CD4-positive, CD25-positive, alpha-beta regulatory T cell (primary cell): ENCODE data around the gene FERMT3. TPM values are rescaled to one million over a fixed set of nuclear protein-coding genes. Genes with fewer than 3 reads are reported as not detected.

Experiments used
- ATAC-seq, 2 donors: fragments of 150-1000 bp; cut with Tn5 transposase; one replicate each; pipeline ENCODE4 v1.10.0; 2021; ENCODE audit warnings: low read depth in 2 of 2, moderate number of reproducible peaks in 2 of 2, moderate library complexity in 1 of 2
- DNase-seq, 3 donors: peaks; one replicate each; pipeline versions ENCODE4 v3.0.0 to v3.0.0-alpha.2; 2012 to 2022; ENCODE audit warnings: mixed read lengths in 1 of 3
- H3K27ac ChIP-seq: one replicate; pipeline ENCODE4 v1.7.0; 2013; ENCODE audit warnings: mild to moderate bottlenecking, low read length; ENCODE audit not compliant: insufficient read depth, poor library complexity, severe bottlenecking
- H3K27me3 ChIP-seq: one replicate; pipeline ENCODE4 v1.7.0; 2013; ENCODE audit warnings: low read length; ENCODE audit not compliant: control insufficient read depth, insufficient read depth
- H3K36me3 ChIP-seq: one replicate; pipeline ENCODE4 v1.7.0; 2013; ENCODE audit warnings: mild to moderate bottlenecking, low read length, moderate library complexity; ENCODE audit not compliant: control insufficient read depth, insufficient read depth
- H3K4me1 ChIP-seq: 2 replicates; pipeline ENCODE4 v1.7.0; 2013; ENCODE audit warnings: mild to moderate bottlenecking, low read length; ENCODE audit not compliant: insufficient read depth, control insufficient read depth, poor library complexity, severe bottlenecking
- H3K4me3 ChIP-seq: one replicate; pipeline ENCODE4 v1.7.0; 2013; ENCODE audit warnings: low read depth, mild to moderate bottlenecking, low read length, moderate library complexity
- H3K9me3 ChIP-seq, 2 experiments: 1 replicate in 1 of 2; 2 replicates in 1 of 2; pipeline ENCODE4 v1.7.0; 2013; ENCODE audit warnings: low read length in 2 of 2, mild to moderate bottlenecking in 1 of 2, moderate library complexity in 1 of 2; ENCODE audit not compliant: control insufficient read depth in 2 of 2
- H3K27ac Mint-ChIP-seq, 3 donors: one replicate each; pipeline ENCODE4 v1.8.0; 2020 to 2022; ENCODE audit warnings: mild to moderate bottlenecking in 3 of 3, mixed read lengths in 3 of 3, moderate library complexity in 2 of 3
- H3K27me3 Mint-ChIP-seq: one replicate; pipeline ENCODE4 v1.8.0; 2022; ENCODE audit warnings: mild to moderate bottlenecking, mixed read lengths
- H3K36me3 Mint-ChIP-seq: one replicate; pipeline ENCODE4 v1.8.0; 2020; ENCODE audit warnings: mixed read lengths
- H3K4me1 Mint-ChIP-seq, 4 donors: one replicate each; pipeline ENCODE4 v1.8.0; 2020 to 2022; ENCODE audit warnings: mixed read lengths in 4 of 4, mild to moderate bottlenecking in 1 of 4
- H3K4me3 Mint-ChIP-seq, 4 donors: one replicate each; pipeline ENCODE4 v1.8.0; 2020 to 2022; ENCODE audit warnings: mild to moderate bottlenecking in 4 of 4, mixed read lengths in 4 of 4, moderate library complexity in 3 of 4
- H3K9me3 Mint-ChIP-seq, 7 donors: one replicate each; pipeline ENCODE4 v1.8.0; 2020 to 2022; ENCODE audit warnings: mixed read lengths in 7 of 7, mild to moderate bottlenecking in 3 of 7, moderate library complexity in 2 of 7
- polyA plus RNA-seq, 4 donors: library from polyadenylated mRNA; unstranded; fragments of 300-500 nt; fragmentation: Illumina TruSeq; gene quantifications; one replicate each; pipeline ENCODE4 v1.2.3, GENCODE V29; 2021
- total RNA-seq: library from RNA; stranded (reverse); gene quantifications from one replicate; pipeline ENCODE4 v1.2.3, GENCODE V29; 2022

Gene FERMT3
- total and polyA plus RNA-seq, 5 donors from 2014 or later = 151 to 183 (median 167) TPM

DNA sequence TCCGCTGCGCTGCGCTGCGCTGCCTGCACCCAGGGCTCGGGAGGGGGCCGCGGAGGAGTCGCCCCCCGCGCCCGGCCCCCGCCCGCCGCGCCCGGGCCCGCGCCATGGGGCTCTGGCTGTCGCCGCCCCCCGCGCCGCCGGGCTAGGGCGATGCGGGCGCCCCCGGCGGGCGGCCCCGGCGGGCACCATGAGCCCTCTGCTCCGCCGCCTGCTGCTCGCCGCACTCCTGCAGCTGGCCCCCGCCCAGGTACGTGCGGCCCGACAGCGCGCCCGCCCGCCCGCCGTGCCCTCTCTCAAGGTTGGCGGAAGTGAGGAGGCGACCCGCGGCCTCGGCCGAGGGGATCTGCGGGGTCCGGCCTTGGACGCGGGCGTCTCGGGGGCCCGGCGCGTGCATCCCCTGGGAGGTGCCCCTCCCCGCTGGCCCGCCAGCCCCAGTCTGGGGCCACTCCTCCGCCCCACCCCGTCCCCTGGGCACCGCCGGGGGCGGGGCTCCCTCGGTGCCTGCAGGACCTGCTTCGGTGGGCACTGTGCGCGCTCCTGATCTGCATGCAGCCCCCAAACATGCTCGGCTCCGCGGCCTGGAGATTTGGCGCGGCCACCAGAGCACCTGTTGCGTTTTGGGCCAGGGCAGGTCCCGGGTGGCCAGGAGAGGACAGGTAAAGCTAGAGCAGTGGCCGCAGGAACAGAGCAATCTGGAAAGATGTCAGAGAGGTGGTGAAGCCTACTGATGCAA lies 28.3 kb downstream of the FERMT3 start:
- Mint-ChIP-seq H3K27me3 (no peaks in the 10 kb centered on the region), H3K36me3 (no peaks in the 10 kb centered on the region), H3K4me3 (peak overlapping the region; percentile 80 to 93 (median 84)), H3K27ac (peak overlapping the region; percentile 74 to 80 (median 76)), H3K9me3 (no peaks in the 10 kb centered on the region), H3K4me1 (peaks cover 0 to 40% (median 22%) of the 10 kb centered on the region in 4 donors)
- peak; percentile 54 to 63 for ATAC-seq
- H3K4me1 ChIP-seq = peaks cover 32% of the 10 kb centered on the region
- no peaks in the 10 kb centered on the region for H3K36me3 ChIP-seq
- no peaks in the 10 kb centered on the region for H3K9me3 ChIP-seq
- peak overlapping the region; percentile 48 for H3K4me3 ChIP-seq
- H3K27me3 ChIP-seq = no peaks in the 10 kb centered on the region
- peak overlapping the region; percentile 68 for H3K27ac ChIP-seq
- DNase-seq = peak; percentile 55 to 60 (median 58)

DNA sequence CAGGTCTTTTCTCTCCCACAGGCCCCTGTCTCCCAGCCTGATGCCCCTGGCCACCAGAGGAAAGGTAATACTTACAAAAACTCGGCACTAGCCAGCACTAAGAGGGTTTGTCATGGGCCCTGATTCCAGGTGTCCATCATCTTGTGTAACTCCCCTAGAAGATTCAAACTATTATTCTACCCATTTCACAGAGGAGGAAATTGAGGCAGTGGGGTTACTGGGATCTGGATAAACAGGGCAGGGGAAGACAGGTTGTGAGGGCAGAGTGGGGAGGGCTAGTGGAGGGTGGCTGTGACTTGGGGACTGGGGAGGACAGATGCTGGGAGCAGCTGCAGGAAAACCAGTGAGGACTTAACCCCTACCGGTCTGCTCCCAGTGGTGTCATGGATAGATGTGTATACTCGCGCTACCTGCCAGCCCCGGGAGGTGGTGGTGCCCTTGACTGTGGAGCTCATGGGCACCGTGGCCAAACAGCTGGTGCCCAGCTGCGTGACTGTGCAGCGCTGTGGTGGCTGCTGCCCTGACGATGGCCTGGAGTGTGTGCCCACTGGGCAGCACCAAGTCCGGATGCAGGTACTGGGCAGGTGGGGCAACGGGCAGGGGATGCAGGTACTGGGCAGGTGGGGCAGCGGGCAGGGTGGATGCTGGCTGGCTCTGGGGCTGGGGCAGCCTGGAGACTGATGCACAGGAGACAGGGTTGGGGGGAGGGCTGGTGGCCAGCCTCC lies 29.1 kb downstream of the FERMT3 start:
- Histone ChIP-seq H3K27me3 (no peaks in the 10 kb centered on the region), H3K27ac (peak overlapping the region; percentile 68), H3K36me3 (no peaks in the 10 kb centered on the region), H3K9me3 (no peaks in the 10 kb centered on the region), H3K4me3 (peak overlapping the region; percentile 48), H3K4me1 (peaks cover 32% of the 10 kb centered on the region)
- H3K36me3 Mint-ChIP-seq = no peaks in the 10 kb centered on the region
- H3K27ac Mint-ChIP-seq = peak overlapping the region; percentile 74 to 80 (median 76)
- H3K4me1 Mint-ChIP-seq = peaks cover 0 to 45% (median 23%) of the 10 kb centered on the region in 4 donors
- H3K9me3 Mint-ChIP-seq = no peaks in the 10 kb centered on the region
- no peak for DNase-seq
- no peaks in the 10 kb centered on the region for H3K27me3 Mint-ChIP-seq
- ATAC-seq = no peak
- H3K4me3 Mint-ChIP-seq = peak overlapping the region; percentile 80 to 93 (median 84)

DNA sequence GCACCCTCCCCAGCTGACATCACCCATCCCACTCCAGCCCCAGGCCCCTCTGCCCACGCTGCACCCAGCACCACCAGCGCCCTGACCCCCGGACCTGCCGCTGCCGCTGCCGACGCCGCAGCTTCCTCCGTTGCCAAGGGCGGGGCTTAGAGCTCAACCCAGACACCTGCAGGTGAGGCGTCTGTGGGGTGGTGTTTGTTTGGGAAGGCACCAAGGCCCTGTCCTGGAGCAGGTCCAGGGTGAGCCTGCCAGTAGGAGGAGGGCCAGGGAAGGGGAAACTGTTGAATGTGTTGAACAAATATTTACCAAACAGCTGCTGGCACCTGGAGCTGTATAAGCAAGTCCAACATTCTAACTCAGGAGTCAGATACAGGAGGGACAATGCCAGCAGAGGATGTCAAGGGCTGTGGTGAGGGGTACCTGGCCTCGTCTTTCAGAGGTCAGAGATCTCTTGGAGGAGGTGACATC lies 31.0 kb downstream of the FERMT3 start:
- H3K4me1 Mint-ChIP-seq = peaks cover 0 to 42% (median 18%) of the 10 kb centered on the region in 4 donors
- Histone ChIP-seq H3K27ac (no peak overlapping the region), H3K9me3 (no peaks in the 10 kb centered on the region), H3K36me3 (no peaks in the 10 kb centered on the region), H3K27me3 (no peaks in the 10 kb centered on the region), H3K4me3 (no peak overlapping the region), H3K4me1 (peaks cover 35% of the 10 kb centered on the region)
- peak overlapping the region in 2 of 4 donors; percentile 38 to 83 for H3K4me3 Mint-ChIP-seq
- peak overlapping the region in 1 of 3 donors; percentile 65 for H3K27ac Mint-ChIP-seq
- DNase-seq (no peak), ATAC-seq (no peak)
- no peaks in the 10 kb centered on the region for H3K9me3 Mint-ChIP-seq
- H3K36me3 Mint-ChIP-seq = no peaks in the 10 kb centered on the region
- H3K27me3 Mint-ChIP-seq = no peaks in the 10 kb centered on the region

- no peak overlapping the region for H3K27ac ChIP-seq
- Mint-ChIP-seq H3K4me1 (peaks cover 0 to 42% (median 17%) of the 10 kb centered on the region in 4 donors), H3K4me3 (peak overlapping the region in 3 of 4 donors; percentile 38 to 87 (median 83)), H3K27ac (peak overlapping the region in 2 of 3 donors; percentile 17 to 86), H3K36me3 (no peaks in the 10 kb centered on the region), H3K9me3 (no peaks in the 10 kb centered on the region), H3K27me3 (no peaks in the 10 kb centered on the region)
- H3K9me3 ChIP-seq = no peaks in the 10 kb centered on the region
- DNase-seq = no peak
- H3K4me3 ChIP-seq = no peak overlapping the region
- peaks cover 39% of the 10 kb centered on the region for H3K4me1 ChIP-seq
- no peak for ATAC-seq
- H3K36me3 ChIP-seq = no peaks in the 10 kb centered on the region
- no peaks in the 10 kb centered on the region for H3K27me3 ChIP-seq
Measured at GRCh38 chr11:64238076-64238475, 31.6 kb downstream of the FERMT3 start.

GRCh38 chr11:64238999-64239398 lies 32.5 kb downstream of the FERMT3 start:
- peak overlapping the region; percentile 48 to 86 (median 71) for H3K27ac Mint-ChIP-seq
- no peaks in the 10 kb centered on the region for H3K36me3 Mint-ChIP-seq
- no peaks in the 10 kb centered on the region for H3K27me3 Mint-ChIP-seq
- Histone ChIP-seq H3K36me3 (peaks cover 4% of the 10 kb centered on the region), H3K27ac (no peak overlapping the region), H3K4me1 (peaks cover 35% of the 10 kb centered on the region), H3K4me3 (no peak overlapping the region), H3K27me3 (no peaks in the 10 kb centered on the region), H3K9me3 (no peaks in the 10 kb centered on the region)
- ATAC-seq (no peak), DNase-seq (no peak)
- peaks cover 0 to 45% (median 23%) of the 10 kb centered on the region in 4 donors for H3K4me1 Mint-ChIP-seq
- H3K9me3 Mint-ChIP-seq = no peaks in the 10 kb centered on the region
- peak overlapping the region in 3 of 4 donors; percentile 36 to 87 (median 83) for H3K4me3 Mint-ChIP-seq

DNA sequence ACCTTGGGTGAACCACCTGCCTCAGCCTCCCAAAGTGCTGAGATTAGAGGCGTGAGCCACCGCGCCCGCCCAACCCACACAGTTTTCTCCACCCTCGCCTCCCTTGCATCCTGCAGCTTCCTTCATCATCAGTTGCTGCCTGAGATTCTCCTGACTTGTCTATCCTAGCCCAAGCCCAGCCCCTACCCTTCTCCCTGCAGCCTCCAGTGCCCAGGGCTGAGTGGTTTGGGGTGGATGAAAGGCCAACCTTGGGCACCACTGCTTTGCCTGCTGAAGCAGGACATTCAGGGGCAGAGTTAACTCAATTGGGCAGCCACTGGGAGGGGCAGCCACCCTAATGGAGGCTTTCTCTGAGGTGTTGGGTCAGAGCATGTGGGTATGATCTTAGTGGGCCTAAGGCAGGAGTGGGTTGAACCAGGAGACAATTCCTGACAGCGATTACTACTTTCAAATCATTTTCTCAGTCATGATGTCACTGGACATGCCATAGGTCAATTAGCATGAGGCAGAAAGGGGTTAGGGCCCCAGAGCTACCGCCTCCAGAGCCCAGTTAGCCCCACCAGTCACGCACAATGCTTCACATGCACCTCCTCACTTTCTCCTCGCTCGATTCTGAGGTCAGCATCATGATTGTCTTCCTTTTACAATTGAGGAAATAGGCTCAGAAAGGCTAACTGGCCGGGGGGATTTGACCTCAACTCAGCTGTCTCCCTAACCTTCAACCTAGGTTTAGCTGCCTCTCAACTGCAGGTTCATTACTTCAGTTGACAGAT lies 33.3 kb downstream of the FERMT3 start:
- H3K27ac ChIP-seq = peak overlapping the region; percentile 100
- H3K36me3 ChIP-seq = peaks cover 4% of the 10 kb centered on the region
- peaks cover 41% of the 10 kb centered on the region for H3K4me1 ChIP-seq
- peak overlapping the region; percentile 93 to 99 (median 98) for H3K27ac Mint-ChIP-seq
- no peaks in the 10 kb centered on the region for H3K9me3 Mint-ChIP-seq
- no peaks in the 10 kb centered on the region for H3K27me3 ChIP-seq
- DNase-seq (no peak), ATAC-seq (no peak)
- H3K4me1 Mint-ChIP-seq = peaks cover 0 to 48% (median 23%) of the 10 kb centered on the region in 4 donors
- H3K4me3 ChIP-seq = peak overlapping the region; percentile 59
- H3K36me3 Mint-ChIP-seq = no peaks in the 10 kb centered on the region
- H3K4me3 Mint-ChIP-seq = peak overlapping the region; percentile 87 to 98 (median 94)
- no peaks in the 10 kb centered on the region for H3K27me3 Mint-ChIP-seq
- no peaks in the 10 kb centered on the region for H3K9me3 ChIP-seq
